Parathyroid adenoma (tissue), 2 donors: ENCODE results near the gene TAF11L2.
"Not testable (repeated sequence)": the region's sequence is repeated elsewhere in the genome, so short reads cannot be mapped to it uniquely, and the experiment has no call there.

ENCODE experiments used
- H2AFZ ChIP-seq: fragments of 300-600 bp; sonication (generic); one replicate; pipeline ENCODE4 v1.7.0; 2017; ENCODE audit warnings: antibody characterized with exemption, mild to moderate bottlenecking
- H3K27ac ChIP-seq: fragments of 300-600 bp; sonication (generic); one replicate; pipeline ENCODE4 v1.7.0; 2017
- H3K27me3 ChIP-seq: fragments of 300-600 bp; sonication (generic); one replicate; pipeline ENCODE4 v1.7.0; 2017; ENCODE audit warnings: low read length; ENCODE audit not compliant: control insufficient read depth, insufficient read depth
- H3K36me3 ChIP-seq: fragments of 300-600 bp; sonication (generic); one replicate; pipeline ENCODE4 v1.7.0; 2017; ENCODE audit warnings: low read length; ENCODE audit not compliant: control insufficient read depth, insufficient read depth
- H3K4me1 ChIP-seq: fragments of 300-600 bp; sonication (generic); one replicate; pipeline ENCODE4 v1.7.0; 2017; ENCODE audit warnings: control low read depth
- H3K4me2 ChIP-seq: fragments of 300-600 bp; sonication (generic); one replicate; pipeline ENCODE4 v1.7.0; 2017; ENCODE audit warnings: low read length
- H3K4me3 ChIP-seq: fragments of 300-600 bp; sonication (generic); one replicate; pipeline ENCODE4 v1.7.0; 2017; ENCODE audit warnings: low read depth, low read length
- H3K79me2 ChIP-seq: fragments of 300-600 bp; sonication (generic); one replicate; pipeline ENCODE4 v1.7.0; 2017; ENCODE audit warnings: control low read depth
- H3K9ac ChIP-seq: fragments of 300-600 bp; sonication (generic); one replicate; pipeline ENCODE4 v1.7.0; 2017; ENCODE audit warnings: mild to moderate bottlenecking
- H3K9me3 ChIP-seq: fragments of 300-600 bp; sonication (generic); one replicate; pipeline ENCODE4 v1.7.0; 2017; ENCODE audit warnings: low read length; ENCODE audit not compliant: control insufficient read depth
- TF ChIP-seq, protein P1 (sequence below): fragments of 300-600 bp; sonication (generic); IDR thresholded peaks from one replicate; pipeline ENCODE4 v1.7.0; 2017; ENCODE audit warnings: antibody characterized with exemption, mild to moderate bottlenecking
- donor health status: primary hyperparathyroidism.

Gene TAF11L2

DNA sequence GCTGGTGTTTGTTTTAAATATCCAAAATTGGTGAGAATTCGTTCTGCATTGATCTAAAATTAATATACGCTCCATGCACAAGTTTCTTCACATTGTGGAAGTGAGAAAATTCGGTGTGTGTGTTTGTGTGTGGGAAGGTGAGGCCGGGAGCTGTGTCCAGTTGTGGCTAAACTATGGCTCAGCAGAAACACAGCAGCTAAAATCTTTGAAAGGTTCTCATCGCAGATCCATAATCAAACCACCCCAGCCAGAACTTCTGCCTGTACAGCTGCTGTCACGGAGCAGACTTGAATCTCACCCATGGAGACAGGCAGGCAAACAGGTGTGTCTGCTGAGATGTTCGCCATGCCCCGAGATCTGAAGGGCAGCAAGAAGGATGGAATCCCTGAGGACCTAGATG, at the start of gene TAF11L2:
Gene TAF11L2, plus strand, starts transcription at position 301 of the 400 bp plus-strand sequence.
- not testable (repeated sequence) for H3K9ac ChIP-seq, H3K27me3 ChIP-seq, H3K79me2 ChIP-seq, H3K4me3 ChIP-seq, H3K36me3 ChIP-seq, H3K9me3 ChIP-seq, H3K4me1 ChIP-seq, H2AFZ ChIP-seq, H3K27ac ChIP-seq, H3K4me2 ChIP-seq

GRCh38 chr5:17448877-17449276, 49.2 kb upstream of the TAF11L2 start:
- H3K4me2 ChIP-seq = no peak overlapping the region

DNA sequence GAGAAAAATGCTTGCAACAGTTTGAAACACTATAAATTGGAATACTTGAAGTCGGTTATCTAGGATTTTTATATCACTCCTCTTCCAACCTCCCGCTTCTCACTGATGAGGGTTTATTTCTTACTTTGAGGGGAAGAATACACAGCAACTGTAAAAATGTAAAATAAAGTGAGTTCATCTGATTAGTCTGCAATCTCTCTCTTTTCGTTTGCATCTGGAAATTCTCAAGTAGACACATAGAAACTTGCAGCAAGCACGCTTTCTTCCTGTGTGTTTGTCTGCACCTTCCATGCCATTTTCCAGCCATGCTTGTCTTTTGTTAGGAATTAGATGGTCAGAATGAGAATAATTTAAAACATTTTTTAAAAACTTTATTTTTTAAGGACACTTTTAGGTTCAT, 45.1 kb upstream of the TAF11L2 start:
- H3K4me3 ChIP-seq = no peak overlapping the region
- H3K36me3 ChIP-seq = no peaks in the 10 kb centered on the region
- no peak overlapping the region for H3K9ac ChIP-seq
- H3K4me2 ChIP-seq = no peak overlapping the region
- H3K27me3 ChIP-seq = no peaks in the 10 kb centered on the region
- no peak overlapping the region for H3K27ac ChIP-seq
- TF ChIP-seq, protein P1, sequence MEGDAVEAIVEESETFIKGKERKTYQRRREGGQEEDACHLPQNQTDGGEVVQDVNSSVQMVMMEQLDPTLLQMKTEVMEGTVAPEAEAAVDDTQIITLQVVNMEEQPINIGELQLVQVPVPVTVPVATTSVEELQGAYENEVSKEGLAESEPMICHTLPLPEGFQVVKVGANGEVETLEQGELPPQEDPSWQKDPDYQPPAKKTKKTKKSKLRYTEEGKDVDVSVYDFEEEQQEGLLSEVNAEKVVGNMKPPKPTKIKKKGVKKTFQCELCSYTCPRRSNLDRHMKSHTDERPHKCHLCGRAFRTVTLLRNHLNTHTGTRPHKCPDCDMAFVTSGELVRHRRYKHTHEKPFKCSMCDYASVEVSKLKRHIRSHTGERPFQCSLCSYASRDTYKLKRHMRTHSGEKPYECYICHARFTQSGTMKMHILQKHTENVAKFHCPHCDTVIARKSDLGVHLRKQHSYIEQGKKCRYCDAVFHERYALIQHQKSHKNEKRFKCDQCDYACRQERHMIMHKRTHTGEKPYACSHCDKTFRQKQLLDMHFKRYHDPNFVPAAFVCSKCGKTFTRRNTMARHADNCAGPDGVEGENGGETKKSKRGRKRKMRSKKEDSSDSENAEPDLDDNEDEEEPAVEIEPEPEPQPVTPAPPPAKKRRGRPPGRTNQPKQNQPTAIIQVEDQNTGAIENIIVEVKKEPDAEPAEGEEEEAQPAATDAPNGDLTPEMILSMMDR = no peak
- no peaks in the 10 kb centered on the region for H3K4me1 ChIP-seq
- no peak overlapping the region for H2AFZ ChIP-seq
- no peaks in the 10 kb centered on the region for H3K9me3 ChIP-seq
- H3K79me2 ChIP-seq = no peaks in the 10 kb centered on the region

More at GRCh38 chr5:17448877-17449276, 49.2 kb upstream of the TAF11L2 start:
- Histone ChIP-seq H3K4me1 (no peaks in the 10 kb centered on the region), H3K9ac (no peak overlapping the region), H3K79me2 (no peaks in the 10 kb centered on the region), H2AFZ (no peak overlapping the region), H3K9me3 (no peaks in the 10 kb centered on the region), H3K36me3 (no peaks in the 10 kb centered on the region), H3K27ac (no peak overlapping the region), H3K27me3 (no peaks in the 10 kb centered on the region), H3K4me3 (no peak overlapping the region)
- TF ChIP-seq, protein P1 = no peak

GRCh38 chr5:17455942-17456341, 42.1 kb upstream of the TAF11L2 start:
- TF ChIP-seq, protein P1 = no peak
- H3K9me3 ChIP-seq = no peaks in the 10 kb centered on the region
- H3K36me3 ChIP-seq = no peaks in the 10 kb centered on the region
- no peaks in the 10 kb centered on the region for H3K79me2 ChIP-seq
- no peak overlapping the region for H3K27ac ChIP-seq
- no peak overlapping the region for H3K4me3 ChIP-seq
- H2AFZ ChIP-seq = no peak overlapping the region
- no peak overlapping the region for H3K4me2 ChIP-seq
- no peaks in the 10 kb centered on the region for H3K4me1 ChIP-seq
- no peak overlapping the region for H3K9ac ChIP-seq
- H3K27me3 ChIP-seq = no peaks in the 10 kb centered on the region

DNA sequence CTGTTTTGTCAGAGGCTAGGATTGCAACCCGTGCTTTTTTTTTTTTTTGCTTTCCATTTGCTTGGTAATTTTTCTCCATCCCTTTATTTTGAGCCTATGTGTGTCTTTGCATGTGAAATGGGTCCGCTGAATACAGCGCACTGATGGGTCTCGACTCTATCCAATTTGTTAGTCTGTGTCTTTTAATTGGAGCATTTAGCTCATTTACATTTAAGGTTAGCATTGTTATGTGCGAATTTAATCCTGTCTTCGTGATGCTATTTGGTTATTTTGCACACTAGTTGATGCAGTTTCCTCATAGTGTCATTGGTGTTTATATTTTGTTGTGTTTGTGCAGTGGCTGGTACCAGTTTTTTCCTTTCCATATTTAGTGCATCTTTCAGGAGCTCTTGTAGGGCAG, 36.2 kb upstream of the TAF11L2 start:
- Histone ChIP-seq H3K36me3 (no peaks in the 10 kb centered on the region), H3K27me3 (no peaks in the 10 kb centered on the region), H3K9me3 (no peaks in the 10 kb centered on the region), H3K4me2 (no peak overlapping the region), H3K27ac (no peak overlapping the region), H3K4me3 (no peak overlapping the region), H3K79me2 (no peaks in the 10 kb centered on the region), H3K9ac (no peak overlapping the region), H2AFZ (no peak overlapping the region), H3K4me1 (no peaks in the 10 kb centered on the region)
- TF ChIP-seq, protein P1 = no peak
